NCI-H345 treated with DMSO at 0.1 percent for 48 hours (cell line): ENCODE data around the gene LRRIQ3.
"Not testable (repeated sequence)": the region's sequence is repeated elsewhere in the genome, so short reads cannot be mapped to it uniquely, and the experiment has no call there.

Experiments
- DNase-seq: peaks from one replicate; lab custom pipeline; 2025; ENCODE audit not compliant: unreplicated experiment; lab: John Stamatoyannopoulos, UW

The LRRIQ3 gene, protein sequence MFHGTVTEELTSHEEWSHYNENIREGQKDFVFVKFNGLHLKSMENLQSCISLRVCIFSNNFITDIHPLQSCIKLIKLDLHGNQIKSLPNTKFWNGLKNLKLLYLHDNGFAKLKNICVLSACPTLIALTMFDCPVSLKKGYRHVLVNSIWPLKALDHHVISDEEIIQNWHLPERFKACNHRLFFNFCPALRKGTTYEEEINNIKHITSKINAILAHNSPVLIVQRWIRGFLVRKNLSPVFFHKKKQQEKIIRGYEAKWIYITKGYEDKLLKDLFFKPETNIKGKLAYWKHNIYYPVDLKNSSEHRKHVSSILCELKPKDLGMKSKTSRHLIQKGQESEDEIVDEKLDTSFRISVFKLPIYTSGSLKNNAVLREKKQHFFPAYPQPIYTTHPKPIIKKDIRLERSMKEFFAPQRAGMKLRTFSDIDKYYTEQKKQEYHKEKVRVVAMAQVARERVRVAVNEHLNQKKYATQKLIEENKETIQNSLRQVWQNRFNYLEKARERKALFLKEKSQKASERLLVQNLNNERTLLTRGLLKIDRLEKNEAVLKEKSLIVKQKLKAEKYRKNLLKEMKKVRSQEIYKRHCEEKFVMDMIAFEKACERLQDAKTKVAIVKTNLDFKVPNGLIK

DNA sequence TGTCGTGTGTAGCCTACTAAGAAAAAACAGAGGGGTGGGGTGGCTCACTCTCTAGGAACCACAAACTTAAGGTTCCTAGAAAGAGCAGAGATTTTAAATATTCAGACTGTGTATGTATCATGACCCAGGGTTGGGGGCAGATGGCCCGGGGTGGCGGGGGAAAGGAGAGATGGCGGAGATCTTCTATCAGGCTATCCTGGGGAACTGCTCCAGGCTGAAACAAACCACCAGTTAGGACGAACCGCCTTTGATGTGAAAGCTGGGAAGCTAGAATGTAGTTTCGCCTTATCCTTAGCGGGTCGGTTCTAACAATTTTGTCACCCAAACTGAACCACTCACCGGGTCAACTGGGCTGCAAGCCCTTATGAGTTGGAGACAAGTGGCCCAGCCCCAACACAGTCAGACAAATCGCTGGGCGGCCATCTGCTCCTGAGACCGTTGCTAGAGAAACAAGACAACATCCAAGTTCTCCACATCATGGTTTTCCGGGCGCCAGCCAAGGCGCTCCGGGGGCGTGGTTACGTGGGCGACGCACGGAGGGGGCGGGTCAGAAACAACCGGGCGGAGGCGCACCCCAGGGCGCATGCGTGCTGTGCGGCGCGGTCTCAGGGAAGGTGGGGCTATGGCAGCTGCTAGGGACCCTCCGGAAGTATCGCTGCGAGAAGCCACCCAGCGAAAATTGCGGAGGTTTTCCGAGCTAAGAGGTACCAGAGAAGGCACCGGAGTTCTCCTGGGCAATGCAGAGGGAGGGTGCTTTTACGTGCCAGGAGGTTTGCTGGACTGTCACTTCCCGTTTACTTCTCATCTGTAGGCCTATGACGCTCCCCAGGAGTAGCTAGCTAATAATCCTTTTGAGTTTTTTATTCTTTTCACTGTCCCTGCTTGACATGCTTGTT lies at the start of gene LRRIQ3, which contains the start of gene FPGT:
Gene LRRIQ3 (minus strand): TSS at position 520 of the 896 bp plus-strand sequence. CDS start 14,492 bp downstream, outside the sequence.
Gene FPGT (plus strand): TSS at position 586 of the 896 bp plus-strand sequence. CDS start 37 bp downstream, at position 623.
- peak; percentile 92 for DNase-seq

DNA sequence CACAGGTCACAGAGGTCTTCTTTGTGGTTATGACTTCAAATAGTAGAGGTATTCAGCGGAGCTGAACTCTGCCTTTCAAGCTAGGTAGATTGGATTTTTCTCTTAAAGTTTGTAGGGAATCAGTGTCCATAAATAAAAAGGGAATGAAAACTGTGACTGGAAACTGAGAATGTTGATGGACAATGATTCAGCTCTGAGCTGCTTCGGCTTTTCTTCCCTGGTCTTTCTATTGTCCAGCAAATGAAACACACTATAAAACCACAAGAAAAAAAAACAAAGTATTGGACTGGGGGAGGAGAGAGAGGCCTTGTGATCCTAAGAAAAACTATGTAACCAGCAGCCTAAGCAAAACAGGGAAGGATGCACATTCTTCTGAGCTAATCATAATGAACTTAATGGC lies 48.3 kb upstream of the LRRIQ3 start:
- no peak for DNase-seq

DNA sequence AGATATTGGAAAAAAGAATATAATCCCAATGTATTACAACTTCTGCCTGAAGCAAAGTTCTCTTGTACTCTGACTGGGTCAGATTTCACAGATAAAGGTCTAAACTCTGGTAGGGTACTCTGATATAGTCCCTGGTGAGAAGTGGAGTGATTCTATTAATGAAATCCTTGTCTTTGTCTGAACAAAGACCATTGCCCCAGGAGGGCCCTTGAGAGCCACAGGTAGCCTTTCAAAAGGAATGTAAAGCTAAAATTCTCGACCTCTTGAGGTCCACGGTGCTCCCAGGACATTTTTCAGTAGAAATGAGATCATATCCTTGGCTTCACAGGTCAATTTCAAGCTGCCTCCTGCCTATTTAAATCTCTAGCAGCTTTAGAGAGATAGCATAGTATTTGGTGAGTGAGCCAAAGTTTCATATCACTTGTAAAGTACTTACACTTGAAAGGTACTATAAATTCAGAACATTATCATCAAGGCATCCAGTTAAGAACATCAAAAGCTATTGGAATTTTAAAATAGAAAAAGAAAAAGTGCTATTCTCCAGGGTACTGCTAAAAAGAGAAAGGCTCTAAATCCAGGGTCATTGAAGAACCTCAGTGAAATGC lies 47.3 kb upstream of the LRRIQ3 start:
- no peak for DNase-seq

DNA sequence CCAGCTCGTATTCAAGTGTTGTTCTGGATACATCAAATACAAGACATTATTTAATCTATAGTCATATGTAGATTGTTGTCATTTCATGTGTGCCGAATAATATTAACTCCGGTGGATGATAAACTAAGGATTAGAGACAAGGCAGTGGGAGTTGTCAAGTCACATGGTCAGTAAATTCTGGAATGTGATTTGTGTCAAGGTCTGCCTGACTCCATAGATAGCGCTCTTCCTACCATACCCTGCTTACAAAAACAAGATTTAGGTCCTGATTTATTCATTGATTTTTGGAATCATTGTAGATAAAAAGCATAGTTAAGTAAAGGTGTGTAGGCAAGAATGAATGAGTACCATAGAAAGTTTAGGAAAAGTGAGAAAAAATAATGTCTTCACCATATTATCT lies 39.8 kb upstream of the LRRIQ3 start:
- no peak for DNase-seq

DNA sequence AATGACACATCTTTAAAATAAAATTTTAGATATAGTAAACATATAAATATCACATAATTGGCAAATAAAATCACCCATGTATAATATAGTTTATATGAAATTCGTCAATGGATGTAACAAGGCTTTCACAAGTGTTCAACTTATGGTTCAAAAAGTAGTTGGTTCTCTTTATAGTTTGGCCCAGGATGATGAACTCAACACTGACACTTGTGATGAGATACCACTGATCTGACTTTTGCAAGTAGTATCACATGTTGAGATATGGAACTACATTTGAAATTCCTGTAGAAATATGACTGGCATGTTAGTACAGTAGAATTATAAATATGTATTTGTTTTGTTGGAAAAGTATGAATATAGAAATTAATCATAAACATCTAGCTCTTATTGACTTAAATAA lies 39.1 kb upstream of the LRRIQ3 start:
- no peak for DNase-seq

DNA sequence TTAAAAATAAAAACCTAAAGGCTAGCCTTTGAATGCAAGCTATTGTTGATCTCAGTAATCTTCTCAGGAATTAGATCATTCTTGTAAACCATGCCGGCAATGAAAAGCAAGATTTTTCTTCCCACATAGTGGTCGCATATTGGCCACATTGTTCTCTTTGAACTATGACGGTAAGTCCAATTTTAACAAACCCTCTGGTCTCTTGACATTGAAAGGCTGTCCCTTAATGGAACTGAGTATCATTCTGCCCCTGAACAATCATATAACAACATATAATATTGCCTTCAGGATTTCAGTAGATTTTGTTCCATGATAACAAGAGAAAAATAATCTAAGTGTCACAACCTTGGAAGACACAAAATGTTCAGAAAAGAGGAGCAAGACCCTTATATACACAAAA lies 38.5 kb upstream of the LRRIQ3 start:
- no peak for DNase-seq

DNA sequence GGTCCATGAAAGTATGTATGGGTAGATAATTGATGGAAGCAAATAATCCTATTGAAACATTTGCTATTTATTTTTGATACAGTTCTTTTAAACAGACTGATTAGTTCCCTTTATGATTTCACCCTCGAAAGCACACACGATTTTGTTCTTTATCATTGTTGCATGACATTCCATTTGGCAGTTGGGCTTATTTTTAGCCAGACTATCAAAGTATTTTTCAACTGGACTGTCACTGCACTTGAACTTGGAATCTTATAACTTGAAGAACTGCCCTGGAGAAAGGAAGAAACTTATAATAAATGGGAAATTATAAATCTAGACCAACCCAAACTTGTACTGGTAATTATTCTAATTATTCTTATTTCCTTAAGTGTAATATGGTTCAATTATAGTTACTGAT lies 37.2 kb upstream of the LRRIQ3 start, which contains the start of gene TNNI3K:
Gene TNNI3K (plus strand): TSS at position 235 of the 400 bp plus-strand sequence. CDS start 65 bp downstream, at position 300.
- DNase-seq, result no peak

DNA sequence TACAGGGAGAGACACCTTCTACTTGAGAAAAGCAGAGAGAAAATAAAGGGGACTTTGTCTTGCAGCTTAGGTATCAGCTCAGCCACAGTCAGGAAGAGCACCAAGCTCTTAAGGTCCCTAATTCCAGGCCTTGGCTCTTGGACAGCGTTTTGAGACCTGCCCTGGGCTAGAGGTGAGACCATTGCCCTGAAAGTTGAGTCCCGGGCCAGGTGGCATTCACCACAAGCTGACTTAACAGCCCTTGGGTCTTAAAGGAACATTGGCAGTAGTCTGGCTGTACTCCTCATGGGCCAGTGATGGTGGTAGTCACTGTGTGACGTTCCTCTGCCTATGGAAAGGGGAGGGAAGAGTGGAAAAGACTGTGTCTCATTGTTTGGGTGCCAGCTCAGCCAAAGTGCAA lies 25.5 kb upstream of the LRRIQ3 start:
- no peak for DNase-seq

DNA sequence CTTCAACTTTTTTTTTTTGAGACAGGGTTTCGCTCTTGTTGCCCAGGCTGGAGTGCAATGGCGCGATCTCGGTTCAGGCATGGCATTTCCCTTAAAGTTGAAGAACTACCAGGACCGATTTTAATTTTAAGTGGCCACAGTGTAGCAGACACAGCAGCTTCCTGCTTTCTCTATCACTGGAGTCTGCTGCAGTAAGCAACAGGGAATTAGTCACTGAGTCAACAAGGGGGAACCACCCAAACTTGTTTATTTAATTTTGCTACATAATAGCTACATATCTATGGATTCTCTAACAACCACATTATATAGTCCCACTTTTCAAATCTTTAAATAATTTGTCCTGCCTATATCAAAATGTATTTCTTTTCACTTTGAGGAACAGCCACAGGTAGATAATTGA lies 24.7 kb upstream of the LRRIQ3 start:
- no peak for DNase-seq

DNA sequence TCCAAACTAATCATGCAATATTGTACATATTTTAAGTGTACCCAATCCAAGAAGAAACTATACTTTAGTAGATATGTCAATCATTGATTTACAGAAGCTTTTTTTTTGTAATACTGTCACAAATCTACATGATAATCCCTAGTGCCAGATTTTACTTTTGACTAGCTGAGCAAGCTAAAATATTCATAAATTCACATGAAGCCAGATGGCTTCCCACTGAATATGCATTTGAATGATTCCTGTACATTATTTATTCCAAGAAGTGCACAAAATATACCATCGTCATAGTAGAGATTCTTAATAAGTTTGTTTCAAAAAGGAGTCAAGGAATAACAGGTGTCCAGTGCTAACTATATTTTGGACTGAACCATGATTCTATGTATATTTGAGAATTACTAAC lies 17.3 kb upstream of the LRRIQ3 start:
- DNase-seq, result no peak

DNA sequence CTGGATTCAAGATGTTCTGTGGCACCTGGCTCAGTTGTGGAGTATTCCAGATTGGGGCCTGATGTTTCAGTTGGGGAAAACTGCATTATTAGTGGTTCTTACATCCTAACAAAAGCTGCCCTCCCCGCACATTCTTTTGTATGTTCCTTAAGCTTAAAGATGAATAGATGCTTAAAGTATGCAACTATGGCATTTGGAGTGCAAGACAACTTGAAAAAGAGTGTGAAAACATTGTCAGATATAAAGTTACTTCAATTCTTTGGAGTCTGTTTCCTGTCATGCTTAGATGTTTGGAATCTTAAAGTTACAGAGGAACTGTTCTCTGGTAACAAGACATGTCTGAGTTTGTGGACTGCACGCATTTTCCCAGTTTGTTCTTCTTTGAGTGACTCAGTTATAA lies 7.3 kb upstream of the LRRIQ3 start:
- DNase-seq, result no peak

DNA sequence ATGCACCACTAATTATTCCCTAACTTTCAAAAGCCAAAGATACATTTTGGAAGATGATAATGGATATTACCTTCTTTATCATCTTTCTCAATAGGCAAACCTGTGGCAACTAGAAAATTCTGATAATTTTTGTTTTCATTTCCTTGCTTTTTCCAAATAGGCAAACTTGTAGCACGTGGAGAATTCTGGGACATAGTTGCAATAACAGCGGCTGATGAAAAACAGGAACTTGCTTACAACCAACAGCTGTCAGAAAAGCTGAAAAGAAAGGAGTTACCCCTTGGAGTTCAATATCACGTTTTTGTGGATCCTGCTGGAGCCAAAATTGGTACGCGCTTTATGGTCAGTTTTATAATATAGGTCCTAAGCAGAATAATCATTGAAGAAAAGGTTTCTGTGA lies 1.5 kb upstream of the LRRIQ3 start:
- no peak for DNase-seq

DNA sequence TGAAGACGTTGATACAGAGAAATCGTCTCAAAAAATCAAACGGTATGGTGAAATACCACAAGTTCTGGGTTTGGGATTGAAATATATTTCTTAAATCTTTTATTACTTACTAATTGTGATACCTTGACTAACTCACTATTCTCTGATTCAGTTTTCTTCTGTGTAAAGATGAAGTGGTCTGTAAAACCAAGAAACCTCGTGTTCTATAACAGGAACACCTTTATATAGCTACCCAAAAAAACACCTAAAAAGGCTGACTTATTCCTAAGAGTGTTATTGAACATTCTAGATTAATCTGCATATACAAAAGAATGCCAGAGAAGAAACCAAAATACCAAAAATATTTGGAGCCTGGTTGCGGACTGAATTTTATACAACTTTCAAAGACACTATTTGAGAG lies 721 bp downstream of the LRRIQ3 start:
- DNase-seq, result no peak

DNA sequence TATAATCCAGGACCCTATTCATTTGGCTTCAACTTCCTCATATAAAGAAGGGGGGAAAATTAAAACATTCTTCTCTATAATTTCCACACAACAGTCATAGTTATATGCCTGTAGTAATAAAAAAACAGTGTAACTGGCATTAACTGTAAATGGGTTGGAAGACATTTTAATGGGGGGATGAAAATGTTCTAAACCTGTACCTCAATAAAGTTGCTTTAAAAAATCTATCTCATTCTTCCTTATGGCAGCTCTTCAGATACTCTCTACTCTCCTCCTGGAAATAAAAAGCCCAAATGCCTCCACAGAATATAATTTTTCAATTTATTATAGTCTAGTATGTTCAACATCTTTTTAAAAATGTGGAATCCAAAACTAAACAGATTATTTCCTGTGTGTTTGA lies 2.6 kb downstream of the LRRIQ3 start:
- DNase-seq, result no peak

DNA sequence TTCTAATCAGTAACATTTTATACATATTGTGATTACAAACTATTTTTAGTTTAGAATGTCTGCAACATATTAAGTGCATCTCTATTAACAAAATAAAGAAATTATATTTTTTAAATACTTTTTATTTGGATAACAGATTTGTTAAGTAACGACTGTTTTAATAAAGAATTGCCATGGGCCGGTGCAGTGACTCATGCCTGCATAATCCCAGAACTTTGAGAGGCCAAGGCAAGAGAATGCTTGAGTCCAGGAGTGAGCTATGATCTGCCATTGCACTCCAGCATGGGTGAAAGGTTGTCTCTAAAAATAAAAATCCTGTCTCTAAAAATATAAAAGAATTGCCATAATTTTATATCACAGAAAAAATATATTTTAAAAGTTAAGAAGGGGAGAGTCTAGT lies 4.1 kb downstream of the LRRIQ3 start:
- no peak for DNase-seq

DNA sequence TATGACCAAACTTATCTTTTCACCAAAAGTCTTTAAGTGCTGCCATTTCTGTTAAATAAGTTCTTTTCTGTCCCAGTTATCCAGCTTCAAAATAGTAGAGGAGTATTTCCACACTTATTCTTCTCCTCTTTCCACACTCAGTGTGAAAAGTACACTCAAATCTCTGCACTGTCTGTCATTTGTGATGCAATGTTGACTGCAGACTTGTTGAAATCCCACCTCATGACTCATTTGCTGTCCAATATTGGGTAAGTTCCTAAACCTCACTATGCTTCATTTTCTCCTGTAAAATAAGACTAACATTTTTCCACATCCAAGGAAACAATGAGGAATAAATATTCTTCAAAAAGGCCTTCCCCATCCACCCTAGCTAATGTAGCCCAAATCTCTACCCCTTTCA lies 17.5 kb downstream of the LRRIQ3 start:
- no peak for DNase-seq

DNA sequence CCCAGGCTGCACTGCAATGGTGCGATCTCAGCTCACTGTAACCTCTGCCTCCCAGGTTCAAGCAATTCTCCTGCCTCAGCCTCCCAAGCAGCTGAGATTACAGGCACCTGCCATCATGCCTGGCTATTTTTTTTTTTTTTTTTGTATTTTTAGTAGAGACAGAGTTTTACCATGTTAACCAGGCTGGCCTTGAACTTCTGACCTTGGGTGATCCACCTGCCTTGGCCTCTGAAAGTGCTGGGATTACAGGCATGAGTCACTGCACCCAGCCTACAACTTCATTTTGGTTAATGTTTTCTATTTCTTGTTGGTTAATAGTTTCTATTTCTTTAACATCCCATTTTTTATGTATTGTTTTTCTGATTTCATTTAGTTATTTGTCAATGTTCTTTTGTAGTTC lies 23.6 kb downstream of the LRRIQ3 start:
- not testable (repeated sequence) for DNase-seq

DNA sequence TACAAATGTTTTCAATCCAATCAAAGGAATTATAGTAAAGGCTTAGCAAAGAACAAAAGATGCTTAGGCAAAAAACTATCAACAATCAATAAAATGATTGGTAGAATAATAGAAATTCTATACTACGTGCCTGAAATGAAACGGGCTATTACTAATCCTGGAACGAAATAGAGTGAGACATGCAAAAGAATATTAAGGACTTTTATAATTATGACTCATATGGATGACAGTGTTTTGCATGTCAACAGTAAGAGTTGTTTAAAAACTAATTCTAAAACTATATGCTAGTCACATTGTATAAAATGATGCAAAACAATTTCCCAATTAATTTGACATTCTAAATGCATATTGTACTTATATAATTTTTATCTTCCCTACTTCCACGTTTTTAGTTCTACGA lies 35.6 kb downstream of the LRRIQ3 start:
- DNase-seq, result no peak

DNA sequence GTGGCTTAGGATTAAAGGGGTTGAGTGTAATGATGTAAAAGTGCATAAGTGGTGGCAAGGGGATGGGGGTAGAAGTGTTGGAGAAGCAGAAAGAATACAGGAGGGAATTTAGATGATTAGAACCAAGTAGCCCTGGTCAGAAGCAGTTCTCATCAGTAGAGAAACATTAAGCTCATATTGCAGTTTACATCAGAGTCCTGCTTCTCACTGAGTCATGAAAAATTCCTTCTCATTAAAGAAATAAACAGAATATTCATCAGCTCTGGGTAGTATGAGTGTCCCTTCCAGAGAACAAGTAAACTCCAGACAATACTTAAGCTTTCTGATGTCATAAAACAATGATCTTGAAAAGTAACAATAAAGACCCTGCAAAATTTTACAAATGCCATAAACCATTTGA lies 36.5 kb downstream of the LRRIQ3 start:
- no peak for DNase-seq

DNA sequence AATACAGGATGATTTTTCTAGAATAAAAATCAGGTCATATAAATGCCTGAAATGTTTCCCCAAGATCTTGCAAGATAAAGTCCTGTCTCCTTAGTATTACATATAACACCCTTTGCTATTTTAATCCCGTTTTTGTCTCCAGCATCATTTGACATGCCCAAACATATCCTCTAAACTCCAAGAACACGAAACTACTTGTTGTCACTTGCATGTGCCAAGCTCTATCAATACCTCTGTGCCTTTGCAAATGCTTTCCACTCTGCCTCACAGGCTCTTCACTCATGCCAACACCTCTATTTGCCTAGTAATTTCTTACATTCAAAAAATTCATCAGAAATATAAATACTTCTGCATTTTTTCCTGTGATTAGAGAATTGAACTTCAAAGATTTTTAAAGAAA lies 37.9 kb downstream of the LRRIQ3 start:
- no peak for DNase-seq

DNA sequence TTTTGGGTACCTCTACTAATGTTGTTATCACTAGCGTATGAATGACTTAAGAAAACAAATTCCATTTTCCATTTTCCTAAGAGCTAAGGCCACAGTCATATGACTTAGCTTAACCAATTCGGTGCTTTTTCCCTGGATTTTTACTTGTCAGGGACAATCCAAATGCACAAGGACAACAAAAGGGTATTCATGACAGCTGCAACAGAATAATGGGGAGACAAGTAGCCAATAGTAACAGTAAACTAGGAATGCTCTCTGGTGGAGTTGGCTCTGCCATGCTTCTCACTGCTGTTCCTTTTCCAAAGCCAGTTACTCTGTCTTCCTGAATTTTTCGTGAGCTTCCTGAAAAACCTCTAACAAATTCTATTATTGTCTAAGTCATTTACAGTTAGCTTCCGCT lies 52.9 kb downstream of the LRRIQ3 start:
- no peak for DNase-seq
